ENCODE data around the gene DIS3L2. TPM values are rescaled to one million over a fixed set of nuclear protein-coding genes. Genes with fewer than 3 reads are reported as not detected.

Gene DIS3L2
- total RNA-seq, 1 donor from 2014 or later, result 34.3 TPM

- peaks cover 17% of the 10 kb centered on the region for H3K4me1 Mint-ChIP-seq (ENCODE audit: unreplicated experiment)
- H3K27me3 Mint-ChIP-seq (ENCODE audit: unreplicated experiment), result no peaks in the 10 kb centered on the region
- H3K36me3 Mint-ChIP-seq (ENCODE audit: unreplicated experiment), result peaks cover 11% of the 10 kb centered on the region
- peak overlapping the region; percentile 62 for H3K27ac Mint-ChIP-seq (ENCODE audit: unreplicated experiment)
- peak; percentile 59 for DNase-seq (ENCODE audit: extremely low spot score, unreplicated experiment)
- H3K4me3 Mint-ChIP-seq (ENCODE audit: unreplicated experiment), result no peak overlapping the region
- no peaks in the 10 kb centered on the region for H3K9me3 Mint-ChIP-seq (ENCODE audit: unreplicated experiment)
- TF ChIP-seq CTCF (IDR thresholded peaks at IDR 0.05), result no peak
Observed at GRCh38 chr2:232235716-232236115, 274.2 kb downstream of the DIS3L2 start.

GRCh38 chr2:232236200-232236599 lies 274.7 kb downstream of the DIS3L2 start:
- H3K27ac Mint-ChIP-seq (ENCODE audit: unreplicated experiment), result peak overlapping the region; percentile 62

GRCh38 chr2:232237464-232237863 lies 276.0 kb downstream of the DIS3L2 start:
- H3K36me3 Mint-ChIP-seq (ENCODE audit: unreplicated experiment), result peaks cover 13% of the 10 kb centered on the region
- no peaks in the 10 kb centered on the region for H3K27me3 Mint-ChIP-seq (ENCODE audit: unreplicated experiment)
- no peaks in the 10 kb centered on the region for H3K9me3 Mint-ChIP-seq (ENCODE audit: unreplicated experiment)
- DNase-seq (ENCODE audit: extremely low spot score, unreplicated experiment), result peak; percentile 30
- H3K27ac Mint-ChIP-seq (ENCODE audit: unreplicated experiment), result no peak overlapping the region
- no peak for TF ChIP-seq CTCF (IDR thresholded peaks at IDR 0.05)
- peaks cover 17% of the 10 kb centered on the region for H3K4me1 Mint-ChIP-seq (ENCODE audit: unreplicated experiment)
- no peak overlapping the region for H3K4me3 Mint-ChIP-seq (ENCODE audit: unreplicated experiment)

More at GRCh38 chr2:232236200-232236599, 274.7 kb downstream of the DIS3L2 start:
- Mint-ChIP-seq H3K9me3 (ENCODE audit: unreplicated experiment) (no peaks in the 10 kb centered on the region), H3K4me1 (ENCODE audit: unreplicated experiment) (peaks cover 17% of the 10 kb centered on the region), H3K4me3 (ENCODE audit: unreplicated experiment) (no peak overlapping the region), H3K27me3 (ENCODE audit: unreplicated experiment) (no peaks in the 10 kb centered on the region), H3K36me3 (ENCODE audit: unreplicated experiment) (peaks cover 13% of the 10 kb centered on the region)
- TF ChIP-seq CTCF (IDR thresholded peaks at IDR 0.05), result no peak
- no peak for DNase-seq (ENCODE audit: extremely low spot score, unreplicated experiment)

- peaks cover 13% of the 10 kb centered on the region for H3K36me3 Mint-ChIP-seq (ENCODE audit: unreplicated experiment)
- H3K4me3 Mint-ChIP-seq (ENCODE audit: unreplicated experiment), result no peak overlapping the region
- H3K9me3 Mint-ChIP-seq (ENCODE audit: unreplicated experiment), result no peaks in the 10 kb centered on the region
- no peaks in the 10 kb centered on the region for H3K27me3 Mint-ChIP-seq (ENCODE audit: unreplicated experiment)
- TF ChIP-seq CTCF (IDR thresholded peaks at IDR 0.05), result no peak
- no peak overlapping the region for H3K27ac Mint-ChIP-seq (ENCODE audit: unreplicated experiment)
- DNase-seq (ENCODE audit: extremely low spot score, unreplicated experiment), result peak; percentile 34
- peaks cover 17% of the 10 kb centered on the region for H3K4me1 Mint-ChIP-seq (ENCODE audit: unreplicated experiment)
Observed at GRCh38 chr2:232238108-232238507, 276.6 kb downstream of the DIS3L2 start.

DNA sequence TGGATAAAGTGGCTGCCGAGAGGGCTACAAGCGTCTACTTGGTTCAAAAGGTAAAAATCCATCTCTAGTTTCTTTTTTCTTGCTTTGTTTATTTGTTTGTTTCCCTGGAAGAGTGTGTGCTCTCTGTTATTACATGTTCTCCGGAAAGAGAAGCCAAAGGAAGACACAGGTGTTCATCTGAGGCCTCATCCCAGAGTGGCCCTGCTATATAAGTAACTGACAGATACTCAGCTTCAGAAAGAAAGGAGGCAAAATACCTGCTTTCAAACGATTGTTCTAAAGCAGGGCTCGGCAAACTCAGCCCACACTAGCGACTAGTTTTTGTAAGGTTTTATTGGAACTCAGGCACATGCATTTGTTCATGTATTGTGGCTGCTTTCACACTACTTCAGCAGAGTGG lies 277.1 kb downstream of the DIS3L2 start:
- DNase-seq (ENCODE audit: extremely low spot score, unreplicated experiment), result peak; percentile 15
- Mint-ChIP-seq H3K4me1 (ENCODE audit: unreplicated experiment) (peaks cover 17% of the 10 kb centered on the region), H3K36me3 (ENCODE audit: unreplicated experiment) (peaks cover 13% of the 10 kb centered on the region), H3K27ac (ENCODE audit: unreplicated experiment) (no peak overlapping the region), H3K9me3 (ENCODE audit: unreplicated experiment) (no peaks in the 10 kb centered on the region), H3K4me3 (ENCODE audit: unreplicated experiment) (no peak overlapping the region), H3K27me3 (ENCODE audit: unreplicated experiment) (no peaks in the 10 kb centered on the region)
- no peak for TF ChIP-seq CTCF (IDR thresholded peaks at IDR 0.05)
